ENCODE measurements around the gene PIK3R6. TPM values are rescaled to one million over a fixed set of nuclear protein-coding genes. Genes with fewer than 3 reads are reported as not detected.

The PIK3R6 gene
- total RNA-seq, 1 experiment from 2014 or later = not detected

- Histone ChIP-seq H3K4me3 (ENCODE audit: low read length) (no peak overlapping the region), H3K9me3 (ENCODE audit: low read length) (no peaks in the 10 kb centered on the region), H3K4me1 (ENCODE audit: insufficient read depth, low read length) (no peaks in the 10 kb centered on the region), H3K36me3 (ENCODE audit: low read depth, low read length) (no peaks in the 10 kb centered on the region), H3K27me3 (ENCODE audit: low read length) (no peaks in the 10 kb centered on the region), H3K27ac (ENCODE audit: low read length) (no peak overlapping the region), H3K9ac (ENCODE audit: low read length) (no peak overlapping the region), H3K9me2 (replicated peaks; ENCODE audit: low read length) (no peaks in the 10 kb centered on the region), H2AFZ (ENCODE audit: low read length) (no peak overlapping the region), H3K4me2 (ENCODE audit: low read length) (no peak overlapping the region), H3F3A (ENCODE audit: low read length, unreplicated experiment) (no peaks in the 10 kb centered on the region), H3K79me2 (ENCODE audit: low read length) (no peaks in the 10 kb centered on the region), H4K20me1 (ENCODE audit: low read length) (no peaks in the 10 kb centered on the region)
- BruUV-seq (replicated peaks) = no TSS peak
- POLR2A ChIA-PET (ENCODE audit: unreplicated experiment) = no interaction called here
- CTCF ChIA-PET = no interaction called here
- DNase-seq (no peak), ATAC-seq (no peak)
- intact Hi-C loops (cut with micrococcal nuclease) = no loop called here
- TF ChIP-seq EZH2 (IDR thresholded peaks at IDR 0.05; ENCODE audit: low read length, unreplicated experiment) (no peak), EZH2phosphoT487 (IDR thresholded peaks at IDR 0.05; ENCODE audit: borderline replicate concordance, low read length) (no peak), CTCF (conservative IDR thresholded peaks at IDR 0.05; ENCODE audit: low read depth, low read length) (no peak)
Measured at GRCh38 chr17:8828517-8828875, 39.0 kb downstream of the PIK3R6 start.

GRCh38 chr17:8826808-8827435 lies 40.6 kb downstream of the PIK3R6 start:
- no peak for TF ChIP-seq CTCF (conservative IDR thresholded peaks at IDR 0.05; ENCODE audit: low read depth, low read length)
- TF ChIP-seq EZH2 (IDR thresholded peaks at IDR 0.05; ENCODE audit: low read length, unreplicated experiment) = no peak
- no peak for TF ChIP-seq EZH2phosphoT487 (IDR thresholded peaks at IDR 0.05; ENCODE audit: borderline replicate concordance, low read length)
- Histone ChIP-seq H3K27ac (ENCODE audit: low read length) (no peak overlapping the region), H3K4me3 (ENCODE audit: low read length) (no peak overlapping the region), H3K9ac (ENCODE audit: low read length) (no peak overlapping the region), H4K20me1 (ENCODE audit: low read length) (no peaks in the 10 kb centered on the region), H3K9me3 (ENCODE audit: low read length) (no peaks in the 10 kb centered on the region), H2AFZ (ENCODE audit: low read length) (no peak overlapping the region), H3K27me3 (ENCODE audit: low read length) (no peaks in the 10 kb centered on the region), H3K79me2 (ENCODE audit: low read length) (no peaks in the 10 kb centered on the region), H3F3A (ENCODE audit: low read length, unreplicated experiment) (no peaks in the 10 kb centered on the region), H3K36me3 (ENCODE audit: low read depth, low read length) (no peaks in the 10 kb centered on the region), H3K9me2 (replicated peaks; ENCODE audit: low read length) (no peaks in the 10 kb centered on the region), H3K4me2 (ENCODE audit: low read length) (no peak overlapping the region), H3K4me1 (ENCODE audit: insufficient read depth, low read length) (no peaks in the 10 kb centered on the region)
- no peak for ATAC-seq
- no peak for DNase-seq
- no TSS peak for BruUV-seq (replicated peaks)
- ChIA-PET CTCF (no interaction called here), POLR2A (ENCODE audit: unreplicated experiment) (no interaction called here)
- intact Hi-C loops (cut with micrococcal nuclease) = no loop called here

GRCh38 chr17:8825802-8826201 lies 41.7 kb downstream of the PIK3R6 start:
- Histone ChIP-seq H4K20me1 (ENCODE audit: low read length) (no peaks in the 10 kb centered on the region), H3K9ac (ENCODE audit: low read length) (no peak overlapping the region), H3F3A (ENCODE audit: low read length, unreplicated experiment) (no peaks in the 10 kb centered on the region), H3K4me2 (ENCODE audit: low read length) (no peak overlapping the region), H3K4me3 (ENCODE audit: low read length) (no peak overlapping the region), H2AFZ (ENCODE audit: low read length) (no peak overlapping the region), H3K79me2 (ENCODE audit: low read length) (no peaks in the 10 kb centered on the region), H3K27ac (ENCODE audit: low read length) (no peak overlapping the region), H3K4me1 (ENCODE audit: insufficient read depth, low read length) (no peaks in the 10 kb centered on the region), H3K36me3 (ENCODE audit: low read depth, low read length) (no peaks in the 10 kb centered on the region), H3K27me3 (ENCODE audit: low read length) (peaks cover 3% of the 10 kb centered on the region; the same call in 1 of the 2 replicates), H3K9me2 (replicated peaks; ENCODE audit: low read length) (no peaks in the 10 kb centered on the region), H3K9me3 (ENCODE audit: low read length) (no peaks in the 10 kb centered on the region)
- BruUV-seq (replicated peaks) = no TSS peak
- TF ChIP-seq EZH2 (IDR thresholded peaks at IDR 0.05; ENCODE audit: low read length, unreplicated experiment) = no peak
- TF ChIP-seq EZH2phosphoT487 (IDR thresholded peaks at IDR 0.05; ENCODE audit: borderline replicate concordance, low read length) = no peak
- TF ChIP-seq CTCF (conservative IDR thresholded peaks at IDR 0.05; ENCODE audit: low read depth, low read length) = no peak
- CTCF ChIA-PET = no interaction called here
- DNase-seq (no peak), ATAC-seq (no peak)
- intact Hi-C loops (cut with micrococcal nuclease) = no loop called here
- POLR2A ChIA-PET (ENCODE audit: unreplicated experiment) = no interaction called here

All from PC-3 (cell line).